ENCODE data around the gene CNPY4. TPM values are rescaled to one million over a fixed set of nuclear protein-coding genes. Genes with fewer than 3 reads are reported as not detected.

The CNPY4 gene
- total and polyA plus RNA-seq, 10 of the 15 experiments (the other 5 are each of a cell fraction or from before 2014, with no cell fraction given) = 2.5 to 9.2 (median 6.8) TPM

DNA sequence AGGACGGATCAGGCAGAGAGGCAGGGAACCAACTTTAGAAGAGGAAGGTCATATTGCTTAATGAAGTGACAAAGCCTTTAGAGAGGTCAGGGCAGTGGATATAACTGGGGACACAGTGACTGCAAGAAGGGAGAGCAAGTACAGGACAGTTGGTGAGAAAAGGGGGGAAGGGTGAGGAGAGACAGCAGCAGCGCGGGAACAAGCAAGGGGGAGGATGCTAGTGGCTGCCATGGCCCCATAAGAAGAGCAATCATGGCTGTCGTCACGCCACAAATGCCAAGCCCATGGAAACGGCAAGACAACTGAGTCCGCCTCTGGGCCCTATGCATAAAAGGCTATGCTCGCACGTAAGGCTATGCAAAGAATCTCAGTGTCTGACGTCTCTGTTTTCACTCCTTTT lies 47.0 kb upstream of the CNPY4 start:
- Histone ChIP-seq H4K20me1 (ENCODE audit: control insufficient read depth, insufficient read depth) (no peaks in the 10 kb centered on the region), H3K9me3 (replicated peaks; ENCODE audit: control insufficient read depth, insufficient read depth, low read length) (peaks cover 32% of the 10 kb centered on the region; the same call in 2 of the 3 replicates), H3K27ac (ENCODE audit: control insufficient read depth, insufficient read depth) (no peak overlapping the region), H2AFZ (ENCODE audit: control insufficient read depth, low read depth, low read length) (no peak overlapping the region), H3K36me3 (ENCODE audit: control insufficient read depth in 2 of 2, insufficient read depth in 2 of 2, low read length in 1 of 2) (peaks cover 30 to 62% of the 10 kb centered on the region in 2 experiments), H3K9ac (ENCODE audit: control insufficient read depth, insufficient read depth, low read length) (no peak overlapping the region), H3K4me3 (no peak overlapping the region), H3K27me3 (replicated peaks in 1 of 2; ENCODE audit: control insufficient read depth in 2 of 2, insufficient read depth in 2 of 2, low read length in 1 of 2) (no peaks in the 10 kb centered on the region), H3K4me1 (ENCODE audit: control insufficient read depth, insufficient read depth, low read length) (no peaks in the 10 kb centered on the region), H3K4me2 (ENCODE audit: control insufficient read depth, insufficient read depth) (no peak overlapping the region), H3K79me2 (ENCODE audit: control insufficient read depth, insufficient read depth, low read length) (peaks cover 2% of the 10 kb centered on the region)
- FAIRE-seq = no peak
- DNase-seq (ENCODE audit: low read depth, low spot score) = no peak
- ChIA-PET SMC1A (ENCODE audit: uncharacterized antibody, unreplicated experiment) (no interaction called here), CTCF (interaction anchor here (1.5 kb wide), 1 partner anchor 10 kb away, joined by 4 read pairs; no protein-coding TSS in a partner anchor), RAD21 (ENCODE audit: unreplicated experiment) (interaction anchor here (2.0 kb wide), 1 partner anchor 10 kb away, joined by 5 read pairs; no protein-coding TSS in a partner anchor), POLR2A (no interaction called here)
- intact Hi-C loops (cut with micrococcal nuclease; ENCODE audit: unreplicated experiment) = no loop called here
- no TSS peak for BruUV-seq (replicated peaks)
- in situ Hi-C loops (cut with MboI) = no loop called here
- 93% methylated on average over 10 of the region's 10 CpGs for WGBS (ENCODE audit: insufficient coverage, insufficient replicate concordance, low lambda C conversion rate, missing lambda C conversion rate)
- ATAC-seq = no peak
- TF ChIP-seq, protein P1, sequence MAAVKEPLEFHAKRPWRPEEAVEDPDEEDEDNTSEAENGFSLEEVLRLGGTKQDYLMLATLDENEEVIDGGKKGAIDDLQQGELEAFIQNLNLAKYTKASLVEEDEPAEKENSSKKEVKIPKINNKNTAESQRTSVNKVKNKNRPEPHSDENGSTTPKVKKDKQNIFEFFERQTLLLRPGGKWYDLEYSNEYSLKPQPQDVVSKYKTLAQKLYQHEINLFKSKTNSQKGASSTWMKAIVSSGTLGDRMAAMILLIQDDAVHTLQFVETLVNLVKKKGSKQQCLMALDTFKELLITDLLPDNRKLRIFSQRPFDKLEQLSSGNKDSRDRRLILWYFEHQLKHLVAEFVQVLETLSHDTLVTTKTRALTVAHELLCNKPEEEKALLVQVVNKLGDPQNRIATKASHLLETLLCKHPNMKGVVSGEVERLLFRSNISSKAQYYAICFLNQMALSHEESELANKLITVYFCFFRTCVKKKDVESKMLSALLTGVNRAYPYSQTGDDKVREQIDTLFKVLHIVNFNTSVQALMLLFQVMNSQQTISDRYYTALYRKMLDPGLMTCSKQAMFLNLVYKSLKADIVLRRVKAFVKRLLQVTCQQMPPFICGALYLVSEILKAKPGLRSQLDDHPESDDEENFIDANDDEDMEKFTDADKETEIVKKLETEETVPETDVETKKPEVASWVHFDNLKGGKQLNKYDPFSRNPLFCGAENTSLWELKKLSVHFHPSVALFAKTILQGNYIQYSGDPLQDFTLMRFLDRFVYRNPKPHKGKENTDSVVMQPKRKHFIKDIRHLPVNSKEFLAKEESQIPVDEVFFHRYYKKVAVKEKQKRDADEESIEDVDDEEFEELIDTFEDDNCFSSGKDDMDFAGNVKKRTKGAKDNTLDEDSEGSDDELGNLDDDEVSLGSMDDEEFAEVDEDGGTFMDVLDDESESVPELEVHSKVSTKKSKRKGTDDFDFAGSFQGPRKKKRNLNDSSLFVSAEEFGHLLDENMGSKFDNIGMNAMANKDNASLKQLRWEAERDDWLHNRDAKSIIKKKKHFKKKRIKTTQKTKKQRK (IDR thresholded peaks at IDR 0.05; ENCODE audit: low read depth, low read length) = no peak
- TF ChIP-seq, protein P2, sequence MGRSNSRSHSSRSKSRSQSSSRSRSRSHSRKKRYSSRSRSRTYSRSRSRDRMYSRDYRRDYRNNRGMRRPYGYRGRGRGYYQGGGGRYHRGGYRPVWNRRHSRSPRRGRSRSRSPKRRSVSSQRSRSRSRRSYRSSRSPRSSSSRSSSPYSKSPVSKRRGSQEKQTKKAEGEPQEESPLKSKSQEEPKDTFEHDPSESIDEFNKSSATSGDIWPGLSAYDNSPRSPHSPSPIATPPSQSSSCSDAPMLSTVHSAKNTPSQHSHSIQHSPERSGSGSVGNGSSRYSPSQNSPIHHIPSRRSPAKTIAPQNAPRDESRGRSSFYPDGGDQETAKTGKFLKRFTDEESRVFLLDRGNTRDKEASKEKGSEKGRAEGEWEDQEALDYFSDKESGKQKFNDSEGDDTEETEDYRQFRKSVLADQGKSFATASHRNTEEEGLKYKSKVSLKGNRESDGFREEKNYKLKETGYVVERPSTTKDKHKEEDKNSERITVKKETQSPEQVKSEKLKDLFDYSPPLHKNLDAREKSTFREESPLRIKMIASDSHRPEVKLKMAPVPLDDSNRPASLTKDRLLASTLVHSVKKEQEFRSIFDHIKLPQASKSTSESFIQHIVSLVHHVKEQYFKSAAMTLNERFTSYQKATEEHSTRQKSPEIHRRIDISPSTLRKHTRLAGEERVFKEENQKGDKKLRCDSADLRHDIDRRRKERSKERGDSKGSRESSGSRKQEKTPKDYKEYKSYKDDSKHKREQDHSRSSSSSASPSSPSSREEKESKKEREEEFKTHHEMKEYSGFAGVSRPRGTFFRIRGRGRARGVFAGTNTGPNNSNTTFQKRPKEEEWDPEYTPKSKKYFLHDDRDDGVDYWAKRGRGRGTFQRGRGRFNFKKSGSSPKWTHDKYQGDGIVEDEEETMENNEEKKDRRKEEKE (IDR thresholded peaks at IDR 0.05) = no peak
- TF ChIP-seq JUND (IDR thresholded peaks at IDR 0.05; ENCODE audit: low read depth, low read length) (no peak), MXI1 (IDR thresholded peaks at IDR 0.05; ENCODE audit: low read depth, low read length) (no peak), RELA (IDR thresholded peaks at IDR 0.05; ENCODE audit: borderline replicate concordance, partially characterized antibody) (no peak), MTA2 (IDR thresholded peaks at IDR 0.05; ENCODE audit: low read depth) (no peak), MEF2A (IDR thresholded peaks at IDR 0.05; ENCODE audit: insufficient read depth, low read depth, low read length) (no peak), CBFB (IDR thresholded peaks at IDR 0.05; ENCODE audit: low read depth) (no peak), NR2C2 (IDR thresholded peaks at IDR 0.05; ENCODE audit: borderline replicate concordance, control insufficient read depth, insufficient read length, low read depth) (no peak), SREBF2 (IDR thresholded peaks at IDR 0.05; ENCODE audit: low read length) (no peak), SUPT20H (IDR thresholded peaks at IDR 0.05; ENCODE audit: borderline replicate concordance, control insufficient read depth, low read depth, low read length) (no peak), PAX5 (IDR thresholded peaks at IDR 0.05; ENCODE audit: borderline replicate concordance, low read depth, low read length) (no peak), CREM (IDR thresholded peaks at IDR 0.05; ENCODE audit: low read depth) (no peak)
- TF ChIP-seq, protein P3, sequence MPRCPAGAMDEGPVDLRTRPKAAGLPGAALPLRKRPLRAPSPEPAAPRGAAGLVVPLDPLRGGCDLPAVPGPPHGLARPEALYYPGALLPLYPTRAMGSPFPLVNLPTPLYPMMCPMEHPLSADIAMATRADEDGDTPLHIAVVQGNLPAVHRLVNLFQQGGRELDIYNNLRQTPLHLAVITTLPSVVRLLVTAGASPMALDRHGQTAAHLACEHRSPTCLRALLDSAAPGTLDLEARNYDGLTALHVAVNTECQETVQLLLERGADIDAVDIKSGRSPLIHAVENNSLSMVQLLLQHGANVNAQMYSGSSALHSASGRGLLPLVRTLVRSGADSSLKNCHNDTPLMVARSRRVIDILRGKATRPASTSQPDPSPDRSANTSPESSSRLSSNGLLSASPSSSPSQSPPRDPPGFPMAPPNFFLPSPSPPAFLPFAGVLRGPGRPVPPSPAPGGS (IDR thresholded peaks at IDR 0.05; ENCODE audit: borderline replicate concordance, insufficient read depth, low read depth, low read length, poor library complexity, severe bottlenecking) = no peak
- TF ChIP-seq, protein P4, sequence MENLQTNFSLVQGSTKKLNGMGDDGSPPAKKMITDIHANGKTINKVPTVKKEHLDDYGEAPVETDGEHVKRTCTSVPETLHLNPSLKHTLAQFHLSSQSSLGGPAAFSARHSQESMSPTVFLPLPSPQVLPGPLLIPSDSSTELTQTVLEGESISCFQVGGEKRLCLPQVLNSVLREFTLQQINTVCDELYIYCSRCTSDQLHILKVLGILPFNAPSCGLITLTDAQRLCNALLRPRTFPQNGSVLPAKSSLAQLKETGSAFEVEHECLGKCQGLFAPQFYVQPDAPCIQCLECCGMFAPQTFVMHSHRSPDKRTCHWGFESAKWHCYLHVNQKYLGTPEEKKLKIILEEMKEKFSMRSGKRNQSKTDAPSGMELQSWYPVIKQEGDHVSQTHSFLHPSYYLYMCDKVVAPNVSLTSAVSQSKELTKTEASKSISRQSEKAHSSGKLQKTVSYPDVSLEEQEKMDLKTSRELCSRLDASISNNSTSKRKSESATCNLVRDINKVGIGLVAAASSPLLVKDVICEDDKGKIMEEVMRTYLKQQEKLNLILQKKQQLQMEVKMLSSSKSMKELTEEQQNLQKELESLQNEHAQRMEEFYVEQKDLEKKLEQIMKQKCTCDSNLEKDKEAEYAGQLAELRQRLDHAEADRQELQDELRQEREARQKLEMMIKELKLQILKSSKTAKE (IDR thresholded peaks at IDR 0.05; ENCODE audit: low read depth, poor library complexity, severe bottlenecking) = no peak

Data from GM12878 (cell line).